ENCODE measurements around the gene PFN2. TPM values are rescaled to one million over a fixed set of nuclear protein-coding genes. Genes with fewer than 3 reads are reported as not detected.

PFN2 gene
- total and polyA plus RNA-seq, 2 experiments from 2014 or later = 122 to 152 TPM

DNA sequence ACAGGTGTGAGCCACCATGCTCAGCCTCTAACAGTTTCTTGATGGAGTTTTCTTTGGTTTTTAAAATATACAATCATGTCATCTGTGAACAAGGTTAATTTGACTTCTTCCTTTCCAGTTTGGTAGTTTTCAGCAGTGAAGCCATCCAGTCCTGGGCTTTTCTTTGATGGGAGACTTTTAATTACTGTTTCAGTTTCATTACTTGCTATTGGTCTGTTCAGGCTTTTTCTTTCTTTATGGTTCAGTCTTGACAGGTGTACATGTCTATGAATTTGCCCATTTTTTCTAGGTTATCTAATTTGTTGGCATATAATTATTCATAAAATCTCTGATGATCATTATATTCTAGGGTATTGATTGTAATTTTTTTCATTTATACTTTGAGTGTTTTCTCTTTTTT lies 36.8 kb downstream of the PFN2 start:
- DNase-seq (ENCODE audit: low read depth in 1 of 2, low spot score in 1 of 2) = no peak

DNA sequence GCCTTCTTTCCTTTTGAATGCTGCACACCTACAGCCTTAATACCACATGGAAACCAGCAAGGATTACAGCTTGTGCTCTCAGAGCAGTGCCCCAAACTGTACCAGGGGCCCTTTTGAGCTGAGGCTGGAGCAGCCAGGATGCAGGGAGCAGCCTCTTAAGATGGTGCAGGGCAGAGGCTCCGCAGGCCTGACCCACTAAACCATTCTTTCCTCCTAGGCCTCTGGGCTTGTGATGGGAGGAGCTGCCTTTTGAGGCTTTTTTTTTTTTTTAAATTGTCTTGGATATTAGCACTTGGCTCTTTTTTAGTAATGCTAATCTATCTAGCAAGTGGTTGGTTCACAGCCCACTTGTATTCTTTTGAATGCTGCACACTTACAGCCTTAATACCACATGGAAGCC lies 37.7 kb downstream of the PFN2 start:
- DNase-seq (ENCODE audit: low read depth in 1 of 2, low spot score in 1 of 2) = no peak
- no peak for TF ChIP-seq CTCF (IDR thresholded peaks at IDR 0.05; ENCODE audit: low read depth, low read length)
- Histone ChIP-seq H3K4me3 (no peak overlapping the region), H3K27ac (no peak overlapping the region), H3K4me1 (ENCODE audit: low read depth) (no peaks in the 10 kb centered on the region), H3K27me3 (no peaks in the 10 kb centered on the region), H3K9me3 (ENCODE audit: low read depth) (no peaks in the 10 kb centered on the region), H3K36me3 (no peaks in the 10 kb centered on the region)

More for the DNA sequence above, 36.8 kb downstream of the PFN2 start:
- Histone ChIP-seq H3K36me3 (no peaks in the 10 kb centered on the region), H3K9me3 (ENCODE audit: low read depth) (no peaks in the 10 kb centered on the region), H3K4me1 (ENCODE audit: low read depth) (no peaks in the 10 kb centered on the region), H3K4me3 (no peak overlapping the region), H3K27me3 (no peaks in the 10 kb centered on the region), H3K27ac (no peak overlapping the region)
- no peak for TF ChIP-seq CTCF (IDR thresholded peaks at IDR 0.05; ENCODE audit: low read depth, low read length)

- H3K36me3 ChIP-seq = peaks cover 2% of the 10 kb centered on the region
- no peak for DNase-seq (ENCODE audit: low read depth in 1 of 2, low spot score in 1 of 2)
- H3K27ac ChIP-seq = no peak overlapping the region
- no peaks in the 10 kb centered on the region for H3K27me3 ChIP-seq
- no peak for TF ChIP-seq CTCF (IDR thresholded peaks at IDR 0.05; ENCODE audit: low read depth, low read length)
- no peaks in the 10 kb centered on the region for H3K9me3 ChIP-seq (ENCODE audit: low read depth)
- no peaks in the 10 kb centered on the region for H3K4me1 ChIP-seq (ENCODE audit: low read depth)
- no peak overlapping the region for H3K4me3 ChIP-seq
Measured at GRCh38 chr3:149920119-149920518, 50.6 kb downstream of the PFN2 start.

DNA sequence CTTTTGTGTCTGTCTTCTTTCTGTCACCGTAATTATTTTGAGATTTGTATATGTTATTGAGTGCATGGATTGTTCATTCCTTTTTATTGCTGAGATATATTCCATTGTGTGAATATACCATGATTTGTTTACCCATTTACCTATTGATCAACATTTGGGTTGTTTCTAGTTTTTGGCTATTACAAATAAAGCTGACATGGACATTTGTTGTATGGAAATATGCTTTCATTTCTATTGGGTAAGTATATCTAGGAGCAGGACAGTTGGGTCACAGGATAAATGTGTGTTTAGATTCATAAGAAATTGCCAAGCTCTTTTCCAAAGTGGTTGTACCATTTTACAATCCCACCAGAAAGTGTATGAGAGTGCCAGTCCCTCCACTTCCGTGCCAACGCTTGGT lies 51.2 kb downstream of the PFN2 start:
- DNase-seq (ENCODE audit: low read depth in 1 of 2, low spot score in 1 of 2) = no peak

GRCh38 chr3:149917124-149917667 lies 53.5 kb downstream of the PFN2 start:
- H3K9me3 ChIP-seq (ENCODE audit: low read depth) = no peaks in the 10 kb centered on the region
- no peaks in the 10 kb centered on the region for H3K27me3 ChIP-seq
- no peak for DNase-seq (ENCODE audit: low read depth in 1 of 2, low spot score in 1 of 2)
- no peak for TF ChIP-seq CTCF (IDR thresholded peaks at IDR 0.05; ENCODE audit: low read depth, low read length)
- no peaks in the 10 kb centered on the region for H3K36me3 ChIP-seq
- no peak overlapping the region for H3K27ac ChIP-seq
- H3K4me3 ChIP-seq = no peak overlapping the region
- H3K4me1 ChIP-seq (ENCODE audit: low read depth) = no peaks in the 10 kb centered on the region

More for the DNA sequence above, 51.2 kb downstream of the PFN2 start:
- H3K27ac ChIP-seq = no peak overlapping the region
- no peaks in the 10 kb centered on the region for H3K4me1 ChIP-seq (ENCODE audit: low read depth)
- no peaks in the 10 kb centered on the region for H3K27me3 ChIP-seq
- H3K9me3 ChIP-seq (ENCODE audit: low read depth) = no peaks in the 10 kb centered on the region
- H3K4me3 ChIP-seq = no peak overlapping the region
- TF ChIP-seq CTCF (IDR thresholded peaks at IDR 0.05; ENCODE audit: low read depth, low read length) = no peak
- peaks cover 2% of the 10 kb centered on the region for H3K36me3 ChIP-seq

Other genes with a start within 250 kb of the PFN2 start
- 21.0 and 30.9 TPM in 2 replicates for gene COMMD2, start 218.4 kb downstream of the PFN2 start, total RNA-seq
- gene COMMD2, start 218.4 kb downstream of the PFN2 start, polyA plus RNA-seq = 42.8 and 58.5 TPM in 2 replicates
- gene ANKUB1, start 178.3 kb downstream of the PFN2 start, total RNA-seq = not detected in 2 replicates
- not detected in 2 replicates for gene ANKUB1, start 178.3 kb downstream of the PFN2 start, polyA plus RNA-seq
- 13.3 and 15.9 TPM in 2 replicates for gene RNF13, start 157.7 kb downstream of the PFN2 start, total RNA-seq
- 44.5 and 44.7 TPM in 2 replicates for gene RNF13, start 157.7 kb downstream of the PFN2 start, polyA plus RNA-seq

Measured in cardiac muscle cell (in vitro differentiated cells and primary cell).